Adipocyte (in vitro differentiated cells): ENCODE measurements around the gene GSDME.

Experiments used
- DNase-seq: peaks from one replicate; pipeline ENCODE4 v3.0.0-alpha.2; 2015; ENCODE audit warnings: low read depth
- H3K27me3 ChIP-seq: replicated peaks from 2 replicates; pipeline ENCODE4 v1.7.0; 2013; ENCODE audit warnings: mild to moderate bottlenecking, low read length, moderate library complexity; ENCODE audit not compliant: control insufficient read depth, insufficient read depth
- H3K36me3 ChIP-seq: 2 replicates; pipeline ENCODE4 v1.7.0; 2013; ENCODE audit warnings: low read length, mild to moderate bottlenecking, moderate library complexity; ENCODE audit not compliant: control insufficient read depth, insufficient read depth, severe bottlenecking
- H3K4me1 ChIP-seq: 2 replicates; pipeline ENCODE4 v1.7.0; 2013; ENCODE audit warnings: mild to moderate bottlenecking, low read length, moderate library complexity; ENCODE audit not compliant: control insufficient read depth, insufficient read depth
- H3K4me3 ChIP-seq: 2 replicates; pipeline ENCODE4 v1.7.0; 2013; ENCODE audit warnings: mild to moderate bottlenecking, low read length, moderate library complexity
- H3K9ac ChIP-seq: 2 replicates; pipeline ENCODE4 v1.7.0; 2013; ENCODE audit warnings: mild to moderate bottlenecking, low read length, moderate library complexity
- H3K9me3 ChIP-seq: 2 replicates; pipeline ENCODE4 v1.7.0; 2013; ENCODE audit warnings: mild to moderate bottlenecking, low read length, moderate library complexity; ENCODE audit not compliant: control insufficient read depth

Gene GSDME

DNA sequence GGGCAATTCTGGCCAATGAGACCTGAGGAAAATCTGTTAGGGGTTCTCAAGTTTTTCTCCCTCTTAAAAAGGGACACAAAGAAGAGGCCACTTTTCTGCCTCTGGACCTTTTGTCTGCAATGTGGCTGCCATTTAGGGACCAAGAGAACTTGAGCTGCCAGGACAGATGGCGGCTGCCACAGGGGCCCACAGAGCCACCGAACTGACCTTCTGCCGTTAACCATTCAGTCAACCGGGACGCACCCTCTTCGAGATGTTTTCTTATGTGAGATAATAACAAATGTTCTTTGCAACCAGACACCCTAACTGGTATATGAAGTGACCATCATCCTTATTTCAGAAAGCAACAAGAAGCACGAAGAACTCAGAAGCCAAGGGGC is 29.2 kb downstream of the GSDME start:
- Histone ChIP-seq H3K4me3 (no peak overlapping the region), H3K36me3 (no peaks in the 10 kb centered on the region), H3K4me1 (peaks cover 43% of the 10 kb centered on the region), H3K9ac (no peak overlapping the region), H3K9me3 (no peaks in the 10 kb centered on the region), H3K27me3 (no peaks in the 10 kb centered on the region)
- DNase-seq: no peak

DNA sequence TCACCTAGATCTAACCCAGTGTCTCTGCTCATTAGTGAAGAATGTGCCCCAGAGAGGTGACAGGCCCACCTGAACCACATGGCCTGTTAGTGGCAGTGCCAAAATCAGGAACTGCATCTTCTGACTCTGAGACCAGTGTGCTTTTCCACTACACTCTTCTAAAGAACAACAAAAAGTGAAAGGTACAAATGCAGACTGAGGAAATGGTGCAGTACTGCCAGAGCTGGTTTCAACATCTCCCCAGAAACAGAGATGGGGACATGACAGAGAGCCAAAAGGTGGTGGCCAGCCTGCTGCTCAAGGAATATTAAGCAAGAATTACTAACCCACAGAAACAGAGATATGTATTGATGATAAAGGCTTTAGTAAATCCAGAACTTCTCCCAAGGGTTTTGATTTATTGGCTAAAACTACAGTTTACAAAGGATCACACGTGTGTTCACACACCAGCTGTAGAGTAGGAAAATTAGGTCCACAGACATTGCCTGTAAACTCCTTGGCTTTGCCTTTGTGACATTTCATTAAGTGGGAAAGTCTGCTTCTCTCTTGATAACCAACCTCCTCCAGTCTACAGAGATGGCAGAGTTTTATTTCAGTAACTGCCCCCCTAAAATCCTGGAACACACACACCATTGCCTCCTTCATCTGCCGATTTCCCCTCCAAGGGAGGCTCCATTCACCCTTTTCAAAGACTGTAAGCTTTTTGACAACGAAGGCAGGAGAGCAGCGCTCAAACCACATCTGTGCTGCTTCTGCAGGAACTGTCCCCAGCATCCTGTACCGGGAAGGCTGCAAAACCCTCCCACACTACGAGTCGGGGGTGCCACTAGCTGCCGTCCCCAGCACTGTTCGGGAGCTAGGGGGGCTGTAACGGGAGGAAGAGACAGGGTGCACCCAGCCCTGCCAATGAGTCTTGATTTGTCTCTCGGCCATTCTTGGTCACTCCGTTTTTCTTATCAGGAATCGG is 29.8 kb downstream of the GSDME start:
- DNase-seq: peak; percentile 73
- Histone ChIP-seq H3K27me3 (no peaks in the 10 kb centered on the region), H3K4me1 (peaks cover 36% of the 10 kb centered on the region), H3K4me3 (peak overlapping the region; percentile 2), H3K9me3 (no peaks in the 10 kb centered on the region), H3K9ac (no peak overlapping the region), H3K36me3 (no peaks in the 10 kb centered on the region)

DNA sequence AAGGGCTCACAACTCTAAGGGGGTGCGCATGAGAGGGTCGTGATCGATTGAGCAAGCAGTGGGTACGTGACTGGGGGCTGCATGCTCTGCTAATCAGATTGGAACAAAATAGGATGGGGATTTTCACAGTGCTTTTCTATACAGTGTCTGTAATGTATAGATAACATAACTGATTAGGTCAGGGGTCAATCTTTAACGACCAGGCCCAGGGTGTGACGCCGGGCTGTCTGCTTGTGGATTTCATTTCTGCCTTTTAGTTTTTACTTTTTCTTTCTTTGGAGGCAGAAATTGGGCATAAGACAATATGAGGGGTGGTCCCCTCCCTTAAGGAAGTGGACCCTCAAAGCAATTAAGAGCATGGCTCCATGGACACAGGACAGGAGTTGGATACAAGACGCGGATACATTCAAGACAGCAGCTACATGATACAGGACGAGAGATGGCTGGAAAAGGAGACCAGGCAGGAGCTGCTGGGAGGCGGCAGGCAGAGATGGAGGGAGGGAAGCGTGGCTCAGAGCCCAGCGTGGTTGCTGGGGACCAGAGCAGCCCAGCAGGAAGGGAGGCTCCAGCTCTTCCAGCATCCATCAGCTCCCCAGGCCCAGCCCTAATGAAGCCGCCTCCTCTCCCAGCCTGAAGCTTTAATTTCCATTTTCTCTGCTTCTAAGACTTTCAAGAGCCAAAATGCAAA is 31.6 kb downstream of the GSDME start:
- Histone ChIP-seq H3K9me3 (no peaks in the 10 kb centered on the region), H3K36me3 (no peaks in the 10 kb centered on the region), H3K4me1 (peaks cover 34% of the 10 kb centered on the region), H3K4me3 (no peak overlapping the region), H3K9ac (no peak overlapping the region), H3K27me3 (no peaks in the 10 kb centered on the region)
- no peak for DNase-seq

DNA sequence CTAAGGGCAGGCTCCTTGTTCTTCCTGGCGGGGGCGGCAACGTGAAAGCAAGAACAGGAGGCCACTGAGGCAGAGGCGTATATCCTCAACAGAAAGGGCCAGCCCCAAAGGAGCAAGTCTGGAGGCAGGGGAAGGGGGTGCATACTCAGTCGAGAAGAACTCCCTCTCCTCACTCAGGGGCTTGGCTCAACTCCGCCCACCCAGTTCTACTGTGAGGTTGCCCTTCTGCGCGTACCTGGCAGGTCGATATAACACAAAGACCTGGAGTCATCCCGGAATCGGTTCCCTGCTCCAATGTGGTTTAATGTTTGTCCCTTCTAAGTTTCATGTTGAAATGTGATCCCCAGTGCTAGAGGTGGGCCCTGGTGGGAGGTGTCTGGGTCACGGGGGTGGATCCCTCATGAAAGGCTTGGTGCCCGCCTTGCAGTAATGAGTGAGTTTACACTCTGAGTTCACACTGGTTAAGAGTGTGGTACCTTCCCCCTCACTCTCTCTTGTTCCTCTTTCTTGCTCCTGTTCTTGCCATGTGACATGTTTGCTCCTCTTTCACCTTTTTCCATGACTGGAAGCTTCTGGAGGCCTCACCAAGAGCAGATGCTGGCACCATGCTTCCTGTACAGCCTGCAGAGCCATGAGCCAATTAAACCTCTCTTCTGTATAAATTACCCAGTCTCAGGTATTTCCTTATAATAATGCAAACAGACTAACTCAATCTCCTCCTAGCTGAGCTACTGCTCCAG is 32.6 kb downstream of the GSDME start:
- Histone ChIP-seq H3K36me3 (no peaks in the 10 kb centered on the region), H3K27me3 (no peaks in the 10 kb centered on the region), H3K4me1 (peaks cover 34% of the 10 kb centered on the region), H3K9ac (no peak overlapping the region), H3K4me3 (no peak overlapping the region), H3K9me3 (no peaks in the 10 kb centered on the region)
- DNase-seq: no peak

DNA sequence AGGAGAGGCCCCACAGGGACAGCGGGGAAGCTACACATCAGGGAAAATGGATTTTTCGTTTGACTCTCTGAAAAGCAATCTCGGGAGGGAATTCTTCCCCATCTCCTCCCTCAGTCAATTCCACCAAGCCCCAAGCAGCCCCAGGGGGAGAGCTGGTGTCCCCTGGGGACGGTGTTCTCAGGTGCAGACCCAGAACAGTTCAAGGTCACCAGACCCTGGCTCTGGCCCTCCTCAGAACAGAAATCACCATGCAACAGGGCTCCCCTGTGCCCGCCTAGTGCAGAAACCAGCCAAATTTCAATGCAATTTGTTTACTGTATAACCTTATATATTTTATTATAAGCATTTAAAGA is 34.1 kb downstream of the GSDME start:
- no peak overlapping the region for H3K9ac ChIP-seq
- peaks cover 6% of the 10 kb centered on the region for H3K36me3 ChIP-seq
- H3K4me3 ChIP-seq: no peak overlapping the region
- DNase-seq: no peak
- no peaks in the 10 kb centered on the region for H3K27me3 ChIP-seq
- H3K9me3 ChIP-seq: no peaks in the 10 kb centered on the region
- peaks cover 19% of the 10 kb centered on the region for H3K4me1 ChIP-seq

DNA sequence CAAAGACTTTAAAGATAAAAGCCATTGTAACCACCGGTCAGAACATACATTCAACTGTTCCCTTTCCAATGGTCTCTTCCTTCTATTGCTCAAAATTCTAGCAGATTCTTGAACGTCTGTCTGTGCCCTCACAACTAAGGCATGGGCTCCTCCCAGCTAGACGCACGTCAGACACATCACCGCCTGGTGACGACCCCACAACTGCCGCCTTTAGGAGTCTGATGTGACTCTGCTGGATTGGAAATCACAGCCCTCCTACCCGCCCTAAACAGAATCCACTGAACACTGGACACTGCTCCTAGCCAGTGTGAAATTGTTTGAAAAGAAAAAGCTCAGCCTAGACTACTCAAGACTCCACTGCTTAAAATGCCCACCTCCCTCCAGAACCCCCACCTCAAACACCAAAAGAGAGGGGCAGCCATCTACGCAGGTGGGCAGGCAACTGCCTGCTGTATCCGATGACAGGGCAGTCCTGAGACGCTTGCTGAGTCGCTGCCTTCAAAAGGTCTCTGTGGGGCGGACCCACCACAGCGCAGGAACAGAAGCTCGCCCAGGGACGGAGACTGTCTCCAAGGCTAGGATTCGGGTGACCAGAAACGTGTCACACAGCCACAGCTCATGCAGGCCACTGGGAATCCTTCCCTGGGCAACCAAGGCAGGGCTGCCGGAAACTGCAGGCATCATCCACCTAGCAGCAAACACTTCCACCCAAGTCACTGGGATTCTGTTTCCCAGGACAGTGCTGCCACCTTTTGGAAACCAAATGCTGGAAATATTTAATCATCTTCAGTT is 34.7 kb downstream of the GSDME start:
- no peak overlapping the region for H3K4me3 ChIP-seq
- peak; percentile 51 for DNase-seq
- H3K27me3 ChIP-seq: no peaks in the 10 kb centered on the region
- H3K4me1 ChIP-seq: peaks cover 13% of the 10 kb centered on the region
- H3K9ac ChIP-seq: no peak overlapping the region
- no peaks in the 10 kb centered on the region for H3K9me3 ChIP-seq
- peaks cover 6% of the 10 kb centered on the region for H3K36me3 ChIP-seq

DNA sequence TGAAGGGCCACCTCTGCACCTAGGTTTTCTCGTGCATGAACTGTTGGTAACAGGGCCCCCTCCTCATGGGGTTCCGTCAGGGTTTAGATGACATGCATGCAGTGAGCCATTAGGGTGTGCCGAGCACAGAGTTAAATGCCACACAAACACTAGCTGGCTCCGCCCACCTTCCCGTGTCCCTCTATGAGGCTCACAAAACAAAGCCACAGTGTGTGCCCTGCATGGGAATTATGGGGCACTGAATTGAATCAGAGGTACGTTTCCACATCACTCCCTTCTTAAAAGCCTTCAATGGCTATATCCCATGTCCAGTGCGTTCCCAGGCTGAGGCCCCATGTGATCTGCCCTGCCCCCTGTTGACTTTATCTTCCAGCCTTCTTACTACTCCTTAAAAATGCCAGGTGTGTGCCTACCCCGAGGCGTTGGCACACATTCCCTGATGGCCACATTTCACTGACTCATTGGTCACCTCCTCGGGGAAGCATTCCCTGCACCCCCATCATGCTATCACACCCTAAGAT is 35.7 kb downstream of the GSDME start:
- peaks cover 4% of the 10 kb centered on the region for H3K4me1 ChIP-seq
- H3K27me3 ChIP-seq: no peaks in the 10 kb centered on the region
- no peak for DNase-seq
- peaks cover 6% of the 10 kb centered on the region for H3K36me3 ChIP-seq
- H3K9ac ChIP-seq: no peak overlapping the region
- no peaks in the 10 kb centered on the region for H3K9me3 ChIP-seq
- no peak overlapping the region for H3K4me3 ChIP-seq

DNA sequence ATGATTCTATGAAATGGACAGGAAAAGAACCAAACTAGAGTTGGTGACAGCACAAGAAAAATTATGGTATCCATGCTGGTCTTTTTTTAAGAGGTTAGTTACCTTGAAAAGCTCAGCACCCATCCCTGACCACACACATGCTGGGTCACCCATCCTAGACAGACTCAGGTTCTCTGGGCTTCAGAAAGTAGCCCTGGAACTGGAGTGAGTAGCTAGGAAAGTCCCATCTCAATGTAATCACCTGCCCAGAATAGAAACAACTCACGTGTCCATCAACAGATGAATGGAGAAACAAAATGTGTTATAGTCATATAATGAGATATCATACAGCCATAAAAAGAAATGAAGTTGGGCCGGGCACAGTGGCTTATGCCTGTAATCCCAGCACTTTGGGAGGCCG is 37.0 kb downstream of the GSDME start:
- DNase-seq: no peak
- H3K9ac ChIP-seq: no peak overlapping the region
- no peaks in the 10 kb centered on the region for H3K4me1 ChIP-seq
- H3K36me3 ChIP-seq: peaks cover 6% of the 10 kb centered on the region
- no peaks in the 10 kb centered on the region for H3K9me3 ChIP-seq
- no peak overlapping the region for H3K4me3 ChIP-seq
- H3K27me3 ChIP-seq: no peaks in the 10 kb centered on the region

DNA sequence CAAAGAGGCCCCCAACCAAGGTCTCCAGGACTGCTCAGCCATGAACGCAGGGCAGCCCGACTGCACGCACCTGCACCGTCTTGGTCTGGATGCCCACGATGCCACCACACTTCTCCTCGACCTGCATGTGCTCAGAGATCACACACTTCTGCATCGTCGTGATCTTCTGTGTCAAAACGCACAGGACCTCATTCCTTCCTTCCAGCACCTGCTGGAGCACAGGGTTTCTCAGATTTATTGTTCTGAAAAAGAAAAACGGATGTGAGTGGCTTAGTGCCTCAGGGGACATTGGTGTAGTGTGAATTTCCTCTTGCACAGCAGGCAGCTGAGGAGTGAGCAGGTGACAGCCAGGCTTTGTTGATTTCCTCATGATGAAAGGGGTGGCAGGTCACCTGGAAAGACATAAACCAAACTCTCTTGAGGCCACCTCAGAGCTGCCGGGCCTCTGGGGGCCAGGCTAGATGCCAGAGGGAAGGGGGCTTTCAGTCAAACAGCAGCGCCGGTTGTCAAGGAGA is 38.2 kb downstream of the GSDME start:
- Histone ChIP-seq H3K9me3 (no peaks in the 10 kb centered on the region), H3K9ac (no peak overlapping the region), H3K27me3 (no peaks in the 10 kb centered on the region), H3K36me3 (peaks cover 10% of the 10 kb centered on the region), H3K4me3 (no peak overlapping the region), H3K4me1 (no peaks in the 10 kb centered on the region)
- DNase-seq: no peak

DNA sequence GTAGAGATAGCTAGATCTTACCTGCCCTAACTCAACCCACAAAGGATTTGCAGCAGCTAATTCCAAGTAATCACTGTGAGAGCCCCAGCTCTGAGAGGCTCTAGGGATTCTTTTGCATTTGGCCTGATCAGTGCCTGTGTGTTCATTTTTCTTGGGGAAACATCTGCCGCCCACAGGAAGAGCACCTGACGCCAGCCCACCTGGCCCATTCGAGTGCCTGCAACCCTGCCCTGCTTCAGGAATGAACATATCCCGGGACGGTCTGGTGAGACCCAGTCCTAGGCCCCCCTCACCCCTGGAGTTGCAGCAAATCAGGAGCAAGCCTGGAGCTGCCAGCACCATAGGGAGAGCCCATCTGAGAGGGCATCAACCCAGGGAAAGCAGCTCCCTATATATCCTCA is 38.8 kb downstream of the GSDME start:
- Histone ChIP-seq H3K27me3 (no peaks in the 10 kb centered on the region), H3K4me1 (no peaks in the 10 kb centered on the region), H3K9ac (no peak overlapping the region), H3K4me3 (no peak overlapping the region), H3K36me3 (peaks cover 10% of the 10 kb centered on the region), H3K9me3 (no peaks in the 10 kb centered on the region)
- no peak for DNase-seq
